Measurements from ENCODE around the gene PRKG1. TPM values are rescaled to one million over a fixed set of nuclear protein-coding genes. Genes with fewer than 3 reads are reported as not detected.

The PRKG1 gene
- total RNA-seq, 1 experiment from 2014 or later, result 0.21 TPM

DNA sequence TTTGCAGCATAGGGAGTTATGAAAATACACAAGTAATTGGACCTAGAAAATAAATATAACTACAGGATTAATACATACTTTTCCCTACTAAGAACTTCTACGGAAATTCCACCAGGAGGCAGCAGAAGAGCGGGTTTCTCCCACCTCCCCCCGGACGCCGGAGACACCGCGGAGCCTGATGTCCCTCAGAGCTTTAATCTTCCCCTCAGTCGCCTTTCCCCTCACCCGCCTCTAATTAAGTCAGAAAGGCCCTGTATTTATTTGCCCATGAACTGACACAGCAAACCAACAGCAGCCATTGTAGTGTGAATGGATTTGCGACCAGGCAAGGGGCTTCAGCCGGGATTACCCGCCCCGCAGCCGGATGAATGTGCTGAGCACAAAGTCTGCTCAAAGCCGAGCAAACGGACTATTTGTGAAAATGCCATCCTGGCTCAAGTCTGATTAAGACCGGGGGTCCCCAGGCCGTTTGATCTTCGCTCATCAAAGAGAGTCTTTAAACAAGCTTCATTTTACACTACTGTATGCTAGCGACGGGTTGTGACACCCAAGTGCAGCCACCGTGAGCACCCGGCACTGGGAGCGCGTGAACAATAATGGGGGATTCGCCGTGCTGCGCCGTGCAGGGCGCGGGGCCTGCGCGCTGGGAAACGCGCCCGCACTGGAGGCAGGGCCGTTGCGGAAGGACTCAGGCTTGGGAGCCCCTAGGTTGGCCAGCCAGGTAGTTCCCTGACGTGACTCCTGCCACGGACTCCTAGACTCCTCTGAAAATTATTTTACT, 1234.2 kb downstream of the PRKG1 start:
- no peak overlapping the region for H3K27ac Mint-ChIP-seq (ENCODE audit: unreplicated experiment)
- H3K27me3 Mint-ChIP-seq (ENCODE audit: unreplicated experiment), result no peaks in the 10 kb centered on the region
- peak; percentile 74 for DNase-seq
- no peaks in the 10 kb centered on the region for H3K9me3 Mint-ChIP-seq (ENCODE audit: low read depth, unreplicated experiment)
- peaks cover 33% of the 10 kb centered on the region for H3K4me1 Mint-ChIP-seq (ENCODE audit: low read depth, unreplicated experiment)
- peak overlapping the region; percentile 70 for H3K4me3 Mint-ChIP-seq (ENCODE audit: low read depth, unreplicated experiment)
- TF ChIP-seq, protein P1, sequence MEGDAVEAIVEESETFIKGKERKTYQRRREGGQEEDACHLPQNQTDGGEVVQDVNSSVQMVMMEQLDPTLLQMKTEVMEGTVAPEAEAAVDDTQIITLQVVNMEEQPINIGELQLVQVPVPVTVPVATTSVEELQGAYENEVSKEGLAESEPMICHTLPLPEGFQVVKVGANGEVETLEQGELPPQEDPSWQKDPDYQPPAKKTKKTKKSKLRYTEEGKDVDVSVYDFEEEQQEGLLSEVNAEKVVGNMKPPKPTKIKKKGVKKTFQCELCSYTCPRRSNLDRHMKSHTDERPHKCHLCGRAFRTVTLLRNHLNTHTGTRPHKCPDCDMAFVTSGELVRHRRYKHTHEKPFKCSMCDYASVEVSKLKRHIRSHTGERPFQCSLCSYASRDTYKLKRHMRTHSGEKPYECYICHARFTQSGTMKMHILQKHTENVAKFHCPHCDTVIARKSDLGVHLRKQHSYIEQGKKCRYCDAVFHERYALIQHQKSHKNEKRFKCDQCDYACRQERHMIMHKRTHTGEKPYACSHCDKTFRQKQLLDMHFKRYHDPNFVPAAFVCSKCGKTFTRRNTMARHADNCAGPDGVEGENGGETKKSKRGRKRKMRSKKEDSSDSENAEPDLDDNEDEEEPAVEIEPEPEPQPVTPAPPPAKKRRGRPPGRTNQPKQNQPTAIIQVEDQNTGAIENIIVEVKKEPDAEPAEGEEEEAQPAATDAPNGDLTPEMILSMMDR (IDR thresholded peaks at IDR 0.05; ENCODE audit: unreplicated experiment), result peak; percentile 79
- peaks cover 15% of the 10 kb centered on the region for H3K36me3 Mint-ChIP-seq (ENCODE audit: insufficient read depth, unreplicated experiment)
- intact Hi-C loops (cut with micrococcal nuclease; ENCODE audit: unreplicated experiment), result loop anchor here (1.0 to 2.0 kb wide), 5 partner anchors 181 to 472 kb away; no protein-coding TSS in a partner anchor
- no TSS peak for BruUV-seq (replicated peaks)
- CTCF ChIA-PET, result interaction anchor here (0.9 to 4.8 kb wide), 7 partner anchors 11 to 336 kb away, joined by 3 to 49 read pairs (median 6); no protein-coding TSS in a partner anchor

DNA sequence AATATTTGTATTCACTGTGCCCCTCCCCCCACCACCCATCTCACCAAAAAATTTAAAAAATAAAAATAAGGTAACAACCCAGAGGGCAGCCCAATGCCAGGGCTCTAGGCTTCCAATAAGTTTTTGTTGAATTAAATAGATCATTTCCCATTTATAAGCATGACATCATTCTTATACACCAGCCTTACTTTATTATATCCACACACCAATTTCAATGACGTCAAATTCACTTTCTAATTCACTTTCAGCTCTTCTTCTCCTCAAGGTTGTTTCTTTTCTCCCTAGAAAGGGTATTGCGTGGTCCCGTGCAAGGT, 1238.6 kb downstream of the PRKG1 start:
- Mint-ChIP-seq H3K36me3 (ENCODE audit: insufficient read depth, unreplicated experiment) (peaks cover 59% of the 10 kb centered on the region), H3K27me3 (ENCODE audit: unreplicated experiment) (no peaks in the 10 kb centered on the region)

DNA sequence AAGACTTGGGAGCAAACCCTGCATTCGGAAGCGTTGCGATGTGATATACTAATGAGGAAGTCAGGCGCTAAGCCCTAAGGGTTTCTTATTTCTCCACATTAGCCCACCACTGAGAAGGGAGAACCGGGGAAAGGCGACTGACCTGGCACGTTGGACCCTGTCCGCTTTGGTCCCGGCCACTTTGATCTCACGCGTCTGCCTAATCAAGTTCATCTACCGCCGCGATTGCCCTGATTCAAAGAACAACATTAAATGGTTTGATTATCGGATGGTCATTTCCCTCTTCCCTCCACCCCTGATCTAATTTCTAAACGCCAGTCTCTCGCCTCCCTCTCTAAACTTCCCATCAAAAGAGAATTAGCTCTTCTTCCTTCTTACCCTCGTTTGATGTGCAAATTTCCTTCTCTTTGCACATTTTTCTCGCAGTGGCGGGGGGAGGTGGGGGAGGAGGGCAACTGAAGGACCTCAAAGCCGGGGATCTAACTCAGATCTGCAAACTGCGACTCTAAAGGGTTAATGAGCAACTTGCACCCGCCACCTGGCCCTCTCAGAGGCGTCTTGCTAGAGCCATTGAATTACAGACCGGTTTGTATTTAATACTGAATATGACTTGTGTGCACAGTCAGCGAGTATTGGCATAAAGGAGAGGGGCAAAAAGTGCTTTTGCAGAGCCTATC, 1239.1 kb downstream of the PRKG1 start:
- Mint-ChIP-seq H3K27ac (ENCODE audit: unreplicated experiment) (peak overlapping the region; percentile 74), H3K27me3 (ENCODE audit: unreplicated experiment) (no peaks in the 10 kb centered on the region), H3K36me3 (ENCODE audit: insufficient read depth, unreplicated experiment) (peaks cover 61% of the 10 kb centered on the region), H3K4me1 (ENCODE audit: low read depth, unreplicated experiment) (peaks cover 43% of the 10 kb centered on the region), H3K4me3 (ENCODE audit: low read depth, unreplicated experiment) (peak overlapping the region; percentile 87), H3K9me3 (ENCODE audit: low read depth, unreplicated experiment) (no peaks in the 10 kb centered on the region)
- TF ChIP-seq, protein P1 (IDR thresholded peaks at IDR 0.05; ENCODE audit: unreplicated experiment), result no peak
- DNase-seq, result peak; percentile 37
- no TSS peak for BruUV-seq (replicated peaks)
- CTCF ChIA-PET, result interaction anchor here (0.6 to 4.1 kb wide), 4 partner anchors 54 to 253 kb away, joined by 4 to 70 read pairs (median 10); no protein-coding TSS in a partner anchor
- intact Hi-C loops (cut with micrococcal nuclease; ENCODE audit: unreplicated experiment), result no loop called here

More for the DNA sequence above, 1238.6 kb downstream of the PRKG1 start:
- CTCF ChIA-PET, result interaction anchor here (1.0 to 4.1 kb wide), 3 partner anchors 79 to 254 kb away, joined by 4 to 70 read pairs (median 16); no protein-coding TSS in a partner anchor
- DNase-seq, result no peak
- Mint-ChIP-seq H3K9me3 (ENCODE audit: low read depth, unreplicated experiment) (no peaks in the 10 kb centered on the region), H3K4me3 (ENCODE audit: low read depth, unreplicated experiment) (peak overlapping the region; percentile 87), H3K4me1 (ENCODE audit: low read depth, unreplicated experiment) (peaks cover 45% of the 10 kb centered on the region), H3K27ac (ENCODE audit: unreplicated experiment) (peak overlapping the region; percentile 74)
- intact Hi-C loops (cut with micrococcal nuclease; ENCODE audit: unreplicated experiment), result no loop called here
- TF ChIP-seq, protein P1 (IDR thresholded peaks at IDR 0.05; ENCODE audit: unreplicated experiment), result no peak
- BruUV-seq (replicated peaks), result no TSS peak

DNA sequence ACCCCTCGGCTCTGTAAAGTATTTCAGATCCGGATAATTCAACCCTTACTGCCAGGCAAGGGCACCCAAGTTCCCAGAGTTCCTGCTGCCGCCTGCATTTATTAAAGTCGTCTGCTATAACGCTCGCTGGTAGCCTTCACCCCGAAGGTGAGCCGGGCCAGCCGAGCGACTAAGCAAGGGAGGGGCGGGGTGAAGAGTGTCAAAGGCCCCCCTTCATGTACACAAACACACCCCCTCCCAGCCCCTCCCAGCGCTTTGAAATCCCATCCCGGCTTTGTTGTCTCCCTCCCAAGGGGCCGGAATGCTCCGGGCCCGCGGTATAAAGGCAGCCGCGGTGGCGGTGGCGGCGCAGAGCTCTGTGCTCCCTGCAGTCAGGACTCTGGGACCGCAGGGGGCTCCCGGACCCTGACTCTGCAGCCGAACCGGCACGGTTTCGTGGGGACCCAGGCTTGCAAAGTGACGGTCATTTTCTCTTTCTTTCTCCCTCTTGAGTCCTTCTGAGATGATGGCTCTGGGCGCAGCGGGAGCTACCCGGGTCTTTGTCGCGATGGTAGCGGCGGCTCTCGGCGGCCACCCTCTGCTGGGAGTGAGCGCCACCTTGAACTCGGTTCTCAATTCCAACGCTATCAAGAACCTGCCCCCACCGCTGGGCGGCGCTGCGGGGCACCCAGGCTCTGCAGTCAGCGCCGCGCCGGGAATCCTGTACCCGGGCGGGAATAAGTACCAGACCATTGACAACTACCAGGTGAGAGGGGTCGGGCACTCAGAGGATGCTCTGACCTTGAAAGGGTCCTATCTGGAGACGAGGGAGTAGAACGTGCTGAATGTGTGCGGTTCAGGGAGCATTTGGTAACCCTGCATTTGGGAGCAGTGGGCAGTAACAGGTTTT, 1239.9 kb downstream of the PRKG1 start, which contains the start of gene DKK1:
Gene DKK1, plus strand, starts transcription at position 349 of the 889 bp plus-strand sequence. Its CDS starts 154 bp downstream, at position 503.
- intact Hi-C loops (cut with micrococcal nuclease; ENCODE audit: unreplicated experiment), result loop anchor here (1.0 kb wide), 2 partner anchors 129 to 175 kb away; no protein-coding TSS in a partner anchor
- CTCF ChIA-PET, result interaction anchor here (0.6 to 4.1 kb wide), 12 partner anchors 14 to 330 kb away, joined by 3 to 70 read pairs (median 4); no protein-coding TSS in a partner anchor
- no peaks in the 10 kb centered on the region for H3K27me3 Mint-ChIP-seq (ENCODE audit: unreplicated experiment)
- DNase-seq, result peak; percentile 95
- H3K4me1 Mint-ChIP-seq (ENCODE audit: low read depth, unreplicated experiment), result peaks cover 35% of the 10 kb centered on the region
- TF ChIP-seq, protein P1 (IDR thresholded peaks at IDR 0.05; ENCODE audit: unreplicated experiment), result peak; percentile 95
- H3K4me3 Mint-ChIP-seq (ENCODE audit: low read depth, unreplicated experiment), result peak within 1 kb of the TSS; percentile 87
- no peaks in the 10 kb centered on the region for H3K9me3 Mint-ChIP-seq (ENCODE audit: low read depth, unreplicated experiment)
- BruUV-seq (replicated peaks), result no TSS peak
- peak within 1 kb of the TSS; percentile 87 for H3K27ac Mint-ChIP-seq (ENCODE audit: unreplicated experiment)
- peaks cover 65% of the 10 kb centered on the region for H3K36me3 Mint-ChIP-seq (ENCODE audit: insufficient read depth, unreplicated experiment)
